Motor neuron (in vitro differentiated cells): ENCODE results near the gene PPM1B. TPM values are rescaled to one million over a fixed set of nuclear protein-coding genes. Genes with fewer than 3 reads are reported as not detected.

Source experiments
- ATAC-seq, 8 experiments: fragments of 200-7000 bp; cut with Tn5 transposase; replicated peaks in 6 of 8; 2 replicates each; pipeline ENCODE4 v1.8.0; 2021; ENCODE audit warnings: mild to moderate bottlenecking in 8 of 8, moderate library complexity in 8 of 8
- H3K27ac ChIP-seq, 2 donors: fragments of 250-450 bp; sonication (Bioruptor Pico); 2 replicates each; pipeline ENCODE4 v1.9.0; 2021; ENCODE audit warnings: antibody characterized with exemption in 2 of 2, mild to moderate bottlenecking in 2 of 2, moderate library complexity in 1 of 2
- H3K4me1 ChIP-seq, 2 donors: fragments of 250-450 bp; sonication (Bioruptor Pico); replicated peaks in 1 of 2; 2 replicates each; pipeline ENCODE4 v1.6.1; 2021; ENCODE audit warnings: antibody characterized with exemption in 2 of 2, mild to moderate bottlenecking in 2 of 2, moderate library complexity in 1 of 2
- H3K4me3 ChIP-seq, 5 donors: fragments of 250-450 bp; sonication (Bioruptor Pico); 2 replicates each; pipeline ENCODE4 v1.9.0; 2021; ENCODE audit warnings: antibody characterized with exemption in 5 of 5, mild to moderate bottlenecking in 5 of 5, moderate library complexity in 4 of 5
- WGBS, 10 experiments: fragments of 450-650 bp; shearing (Covaris generic); methylation state at CpG; one replicate each; pipeline ENCODE4 v1.0.0; 2022; 5-methylcytosine and 5-hydroxymethylcytosine counted together
- in situ Hi-C, 9 experiments: fragments of 400-800 bp; cut with MboI; loops; one replicate each; pipeline ENCODE4 v1.15.0; 2021; ENCODE audit warnings: low sequenced_read_pairs in 9 of 9, low pct_unique_long_range_greater_than_20kb in 2 of 9; ENCODE audit not compliant: unreplicated experiment in 9 of 9
- total RNA-seq, 8 experiments: library from RNA; unstranded; fragments of 300-600 nt; gene quantifications; 2 replicates each; pipeline versions ENCODE4 v1.2.3 to v1.2.4, GENCODE V29; 2022

PPM1B gene
- total RNA-seq, 8 experiments from 2014 or later: 22.1 to 48.9 (median 30.9) TPM

- Histone ChIP-seq H3K4me1 (no peaks in the 10 kb centered on the region), H3K4me3 (no peak overlapping the region), H3K27ac (no peak overlapping the region)
- WGBS, 10 experiments: 20 to 100% (median 83%) methylated on average over 1 of the region's 1 CpG; no CpG with 5 or more reads in 7 of the 10 experiments
- in situ Hi-C loops: loop anchor here in 1 of 9 experiments (25.0 kb wide), 1 partner anchor 190 kb away; no protein-coding TSS in a partner anchor
- no peak for ATAC-seq
Measured at GRCh38 chr2:44277541-44277940, 108.9 kb downstream of the PPM1B start.

- in situ Hi-C loops: loop anchor here in 1 of 9 experiments (25.0 kb wide), 1 partner anchor 194 kb away; no protein-coding TSS in a partner anchor
Measured at GRCh38 chr2:44280869-44281268, 112.2 kb downstream of the PPM1B start.

More at GRCh38 chr2:44280869-44281268, 112.2 kb downstream of the PPM1B start:
- no peak for ATAC-seq
- Histone ChIP-seq H3K4me1 (no peaks in the 10 kb centered on the region), H3K27ac (no peak overlapping the region), H3K4me3 (no peak overlapping the region)
- WGBS, 10 experiments: 86 to 100% (median 100%) methylated on average over 1 of the region's 1 CpG; no CpG with 5 or more reads in 7 of the 10 experiments

Other genes with a start within 250 kb of the PPM1B start
- gene LRPPRC, start 172.9 kb upstream of the PPM1B start, total RNA-seq: 100 to 1,000 TPM in 2 of 8 experiments, 10 to 100 TPM in 6; 50.5 to 152 (median 72.7) TPM
- 1 to 10 TPM in 6 of 8 experiments, under 1 TPM in 2; 0.50 to 2.7 (median 1.7) TPM for gene SLC3A1, start 106.6 kb downstream of the PPM1B start, total RNA-seq
- 100 to 1,000 TPM in 4 of 8 experiments, 10 to 100 TPM in 4; 49.6 to 168 (median 101) TPM for gene PREPL, start 192.6 kb downstream of the PPM1B start, total RNA-seq
- gene CAMKMT, start 193.1 kb downstream of the PPM1B start, total RNA-seq: 10 to 100 TPM in 2 of 8 experiments, 1 to 10 TPM in 6; 3.6 to 15.7 (median 6.1) TPM